SK-N-SH (cell line): Measurements from ENCODE around the gene ADGRE3. TPM values are rescaled to one million over a fixed set of nuclear protein-coding genes. Genes with fewer than 3 reads are reported as not detected.
"Not testable (repeated sequence)": the region's sequence is repeated elsewhere in the genome, so short reads cannot be mapped to it uniquely, and the experiment has no call there.

ENCODE experiments used
- CTCF ChIA-PET: fragments of 300-600, 350-600 bp; formaldehyde crosslinking; extraction: SDS; loops from one replicate; lab custom pipeline; 2021; lab: Yijun Ruan, JAX
- POLR2A ChIA-PET: fragments of 350-600 bp; sonication (Branson Sonifier 250); formaldehyde crosslinking; extraction: SDS; loops from one replicate; lab custom pipeline; 2020; ENCODE audit warnings: antibody characterized with exemption, inconsistent platforms; lab: Yijun Ruan, JAX
- DNase-seq: peaks from one replicate; pipeline ENCODE4 v3.0.0; 2012
- H2AFZ ChIP-seq: fragments of 200-600 bp; sonication (generic); 2 replicates; pipeline ENCODE4 v1.8.1; 2016; ENCODE audit warnings: antibody characterized with exemption, mild to moderate bottlenecking, low read depth
- H3F3A ChIP-seq: fragments of 200-600 bp; sonication (generic); replicated peaks from 2 replicates; pipeline ENCODE3; 2016; ENCODE audit warnings: antibody characterized with exemption, mild to moderate bottlenecking; ENCODE audit not compliant: insufficient read depth
- H3K27ac ChIP-seq, 2 experiments: fragments of 200-500 bp in 1 of 2; fragments of 200-600 bp in 1 of 2; sonication (Bioruptor generic) in 1 of 2; sonication (generic), shearing (Covaris generic) in 1 of 2; 2 replicates each; pipeline versions ENCODE4 v1.5.1 to v1.6.1; 2014 to 2016; ENCODE audit warnings: low read depth in 2 of 2, inconsistent platforms in 1 of 2, low read length in 1 of 2, mild to moderate bottlenecking in 1 of 2, mixed read lengths in 1 of 2
- H3K27me3 ChIP-seq: fragments of 200-600 bp; sonication (generic), shearing (Covaris generic); 2 replicates; pipeline ENCODE4 v1.6.1; 2016; ENCODE audit warnings: mixed run types; ENCODE audit not compliant: insufficient read depth
- H3K36me3 ChIP-seq, 2 experiments: fragments of 200-500 bp in 1 of 2; fragments of 200-600 bp in 1 of 2; sonication (Bioruptor generic) in 1 of 2; sonication (generic) in 1 of 2; replicated peaks in 1 of 2; 2 replicates each; pipeline versions ENCODE3 to v1.5.1; 2014 to 2016; ENCODE audit warnings: low read length in 1 of 2, mild to moderate bottlenecking in 1 of 2; ENCODE audit not compliant: insufficient read depth in 2 of 2, control insufficient read depth in 1 of 2
- H3K4me1 ChIP-seq, 2 experiments: fragments of 200-500 bp in 1 of 2; fragments of 200-600 bp in 1 of 2; sonication (Bioruptor generic) in 1 of 2; sonication (generic), shearing (Covaris generic) in 1 of 2; 2 replicates each; pipeline versions ENCODE4 v1.5.1 to v1.6.1; 2014 to 2016; ENCODE audit warnings: low read depth in 1 of 2, low read length in 1 of 2, mixed run types in 1 of 2; ENCODE audit not compliant: insufficient read depth in 2 of 2, control insufficient read depth in 1 of 2
- H3K4me2 ChIP-seq: fragments of 200-600 bp; sonication (generic), shearing (Covaris generic); 2 replicates; pipeline ENCODE4 v1.6.1; 2017; ENCODE audit warnings: mixed run types
- H3K4me3 ChIP-seq, 2 experiments: fragments of 200-500 bp in 1 of 2; fragments of 200-600 bp in 1 of 2; sonication (Bioruptor generic) in 1 of 2; sonication (generic), shearing (Covaris generic) in 1 of 2; 2 replicates each; pipeline versions ENCODE4 v1.5.1 to v1.8.1; 2014 to 2016; ENCODE audit warnings: low read depth in 2 of 2, inconsistent platforms in 1 of 2, low read length in 1 of 2, mild to moderate bottlenecking in 1 of 2, mixed read lengths in 1 of 2, moderate library complexity in 1 of 2
- H3K79me2 ChIP-seq: fragments of 200-600 bp; sonication (generic); 2 replicates; pipeline ENCODE4 v1.8.1; 2017; ENCODE audit warnings: mild to moderate bottlenecking; ENCODE audit not compliant: insufficient read depth
- H3K9ac ChIP-seq: fragments of 200-600 bp; sonication (generic); 2 replicates; pipeline ENCODE4 v1.6.1; 2017; ENCODE audit warnings: mixed run types
- H3K9me2 ChIP-seq: fragments of 200-600 bp; sonication (generic); 2 replicates; pipeline ENCODE4 v1.6.1; 2017; ENCODE audit warnings: mixed run types
- H3K9me3 ChIP-seq: fragments of 200-600 bp; sonication (generic); 2 replicates; pipeline ENCODE4 v1.6.1; 2017; ENCODE audit warnings: mixed run types, mild to moderate bottlenecking, moderate library complexity
- H4K20me1 ChIP-seq: fragments of 200-600 bp; sonication (generic); 2 replicates; pipeline ENCODE4 v1.6.1; 2017; ENCODE audit warnings: mild to moderate bottlenecking, mixed run types; ENCODE audit not compliant: insufficient read depth
- ELF1 ChIP-seq: IDR thresholded peaks from 2 replicates; pipeline ENCODE4 v1.4.0; 2012
- EP300 ChIP-seq, 2 experiments: IDR thresholded peaks; 2 replicates each; pipeline versions ENCODE4 v1.4.0 to v1.6.1; 2012; ENCODE audit warnings: borderline replicate concordance in 1 of 2, low read depth in 1 of 2, low read length in 1 of 2
- FOXJ3 ChIP-seq: sonication (generic); formaldehyde crosslinking; IDR thresholded peaks from 2 replicates; pipeline ENCODE4 v1.5.1; 2020; ENCODE audit warnings: mild to moderate bottlenecking, missing genetic modification reagents
- FOXM1 ChIP-seq: IDR thresholded peaks from 2 replicates; pipeline ENCODE4 v1.4.0; 2012; ENCODE audit warnings: low read depth, mild to moderate bottlenecking
- GABPA ChIP-seq: IDR thresholded peaks from 2 replicates; pipeline ENCODE4 v1.4.0; 2012; ENCODE audit warnings: low read depth, mild to moderate bottlenecking
- JUND ChIP-seq: IDR thresholded peaks from 2 replicates; pipeline ENCODE4 v1.4.0; 2012
- MXI1 ChIP-seq: IDR thresholded peaks from 2 replicates; pipeline ENCODE4 v1.6.1; 2012; ENCODE audit warnings: mild to moderate bottlenecking, low read depth, low read length, improper control_type of control experiment
- NRF1 ChIP-seq: IDR thresholded peaks from 2 replicates; pipeline ENCODE4 v1.6.1; 2012; ENCODE audit warnings: low read depth, mild to moderate bottlenecking, low read length
- RAD21 ChIP-seq: IDR thresholded peaks from 2 replicates; pipeline ENCODE4 v1.6.1; 2012; ENCODE audit warnings: mild to moderate bottlenecking, low read length
- REST ChIP-seq: IDR thresholded peaks from 2 replicates; pipeline ENCODE4 v1.6.1; 2012; ENCODE audit warnings: mild to moderate bottlenecking, low read depth, low read length, moderate library complexity
- SMC3 ChIP-seq: IDR thresholded peaks from 2 replicates; pipeline ENCODE4 v1.6.1; 2012; ENCODE audit warnings: low read depth, low read length, improper control_type of control experiment
- WGBS: methylation state at CpG from one replicate; pipeline ENCODE4 v1.1.6; 2017; ENCODE audit warnings: low lambda C conversion rate; 5-methylcytosine and 5-hydroxymethylcytosine counted together
- polyA plus RNA-seq, 3 experiments: library from polyadenylated mRNA; depleted of rRNA; stranded (reverse); fragments of >200 nt; gene quantifications; 2 replicates each; pipeline ENCODE4 v1.2.3, GENCODE V29; 2012

Gene ADGRE3
- polyA plus RNA-seq, 1 of the 3 experiments (the other 2 are of a cell fraction) = not detected

- TF ChIP-seq REST (no peak), RAD21 (no peak), EP300 (IDR thresholded peaks at IDR 0.05; ENCODE audit: borderline replicate concordance in 1 of 2, low read depth in 1 of 2, low read length in 1 of 2) (no peak), GABPA (no peak), NRF1 (no peak)
- TF ChIP-seq, all 33 proteins: peak for 0
These were observed 58.2 kb downstream of the ADGRE3 start (continued) for GRCh38 chr19:14616407-14616806.

GRCh38 chr19:14615623-14616022 lies 59.0 kb downstream of the ADGRE3 start:
- H3K9me3 ChIP-seq = peaks cover 15% of the 10 kb centered on the region; the same call in 1 of the 2 replicates
- H3F3A ChIP-seq = no peaks in the 10 kb centered on the region
- H4K20me1 ChIP-seq = no peaks in the 10 kb centered on the region
- H3K27ac ChIP-seq = no peak overlapping the region
- POLR2A ChIA-PET = interaction anchor here (0.7 kb wide), 1 partner anchor 271 kb away, joined by 3 read pairs; no protein-coding TSS in a partner anchor
- H3K4me2 ChIP-seq = no peak overlapping the region
- no peaks in the 10 kb centered on the region for H3K79me2 ChIP-seq
- CTCF ChIA-PET = no interaction called here
- H3K4me3 ChIP-seq = no peak overlapping the region
- no peaks in the 10 kb centered on the region for H3K9me2 ChIP-seq
- 18% methylated on average over 8 of the region's 8 CpGs for WGBS
- no peak for DNase-seq
- no peak overlapping the region for H2AFZ ChIP-seq
- no peaks in the 10 kb centered on the region for H3K36me3 ChIP-seq
- no peaks in the 10 kb centered on the region; the same call in 1 of the 2 replicates for H3K27me3 ChIP-seq
- H3K4me1 ChIP-seq = no peaks in the 10 kb centered on the region
- no peak overlapping the region for H3K9ac ChIP-seq
- TF ChIP-seq ELF1 (no peak), FOXJ3 (no peak)

- DNase-seq = no peak
- Histone ChIP-seq H3K4me3 (no peak overlapping the region), H3K27me3 (peaks cover 5% of the 10 kb centered on the region), H3K36me3 (no peaks in the 10 kb centered on the region), H3K9me2 (no peaks in the 10 kb centered on the region), H4K20me1 (no peaks in the 10 kb centered on the region), H3F3A (no peaks in the 10 kb centered on the region), H3K9me3 (peaks cover 4% of the 10 kb centered on the region; the same call in 1 of the 2 replicates), H3K4me1 (no peaks in the 10 kb centered on the region), H3K27ac (no peak overlapping the region), H3K79me2 (no peaks in the 10 kb centered on the region), H3K9ac (no peak overlapping the region), H2AFZ (no peak overlapping the region), H3K4me2 (no peak overlapping the region)
- WGBS = 7% methylated on average over 4 of the region's 4 CpGs
- CTCF ChIA-PET = no interaction called here
- no peak for TF ChIP-seq JUND
- TF ChIP-seq SMC3 = no peak
- no peak for TF ChIP-seq MXI1
- no peak for TF ChIP-seq ELF1
- no peak for TF ChIP-seq GABPA
- no peak for TF ChIP-seq FOXM1
- POLR2A ChIA-PET = no interaction called here
These were observed 60.6 kb downstream of the ADGRE3 start for GRCh38 chr19:14614099-14614412.

GRCh38 chr19:14613399-14614098 lies 61.1 kb downstream of the ADGRE3 start:
- H3K27ac ChIP-seq, H3K4me1 ChIP-seq, H3K36me3 ChIP-seq, H3K9ac ChIP-seq, H2AFZ ChIP-seq, H3K4me2 ChIP-seq, H3K9me3 ChIP-seq, DNase-seq, H3F3A ChIP-seq, H3K27me3 ChIP-seq, POLR2A ChIA-PET, H4K20me1 ChIP-seq, CTCF ChIA-PET, H3K9me2 ChIP-seq, H3K4me3 ChIP-seq, H3K79me2 ChIP-seq: not testable (repeated sequence)
- WGBS = 10% methylated on average over 14 of the region's 14 CpGs
